HCT116 (cell line): ENCODE measurements around the gene RBM47. TPM values are rescaled to one million over a fixed set of nuclear protein-coding genes. Genes with fewer than 3 reads are reported as not detected.

Experiments
- ATAC-seq: fragments of 200-7000 bp; cut with Tn5 transposase; 2 replicates; pipeline ENCODE4 v1.9.1; 2020; ENCODE audit warnings: mild to moderate bottlenecking, moderate library complexity
- BruUV-seq: library from RNA; stranded (reverse); fragments of 400-500 nt; replicated peaks from 2 replicates; lab custom pipeline; 2021; lab: Mats Ljungman, UMichigan
- CTCF ChIA-PET: fragments of 300-600 bp; sonication (Branson Sonifier 250); formaldehyde crosslinking; loops from one replicate; lab custom pipeline; 2021; ENCODE audit warnings: antibody characterized with exemption; lab: Charles Lee
- POLR2A ChIA-PET: fragments of 300-600, 350-600 bp; sonication (Branson Sonifier 250); formaldehyde crosslinking; loops from one replicate; lab custom pipeline; 2021; ENCODE audit warnings: antibody characterized with exemption; lab: Charles Lee
- RAD21 ChIA-PET, 2 experiments: fragments of 300-600 bp; sonication (Branson Sonifier 250); formaldehyde crosslinking; loops; one replicate each; lab custom pipeline; 2023; ENCODE audit warnings: low total read pairs in 2 of 2; ENCODE audit not compliant: uncharacterized antibody in 2 of 2, unreplicated experiment in 2 of 2, low non-redundant PET in 1 of 2; lab: Charles Lee
- DNase-seq: peaks from one replicate; pipeline ENCODE4 v3.0.0-alpha.2; 2010; ENCODE audit warnings: low read depth, low spot score
- H2AFZ ChIP-seq: fragments of 200-600 bp; shearing (Covaris generic), sonication (generic); 2 replicates; pipeline ENCODE4 v1.6.1; 2017; ENCODE audit warnings: low read depth, mixed run types, mixed read lengths, antibody characterized with exemption, low read length; ENCODE audit not compliant: poor library complexity, severe bottlenecking
- H3K27ac ChIP-seq: 2 replicates; pipeline ENCODE4 v1.5.1; 2012; ENCODE audit warnings: low read depth, low read length
- H3K27me3 ChIP-seq: fragments of 200-600 bp; sonication (generic); 2 replicates; pipeline ENCODE4 v1.6.1; 2016; ENCODE audit warnings: mixed run types, low read length, mixed read lengths; ENCODE audit not compliant: insufficient read depth
- H3K36me3 ChIP-seq, 2 experiments: fragments of 200-500 bp in 1 of 2; fragments of 200-600 bp in 1 of 2; sonication (Bioruptor generic) in 1 of 2; sonication (generic) in 1 of 2; 2 replicates each; pipeline versions ENCODE4 v1.5.1 to v1.6.1; 2014 to 2016; ENCODE audit warnings: low read length in 2 of 2, inconsistent platforms in 1 of 2, mixed read lengths in 1 of 2, mixed run types in 1 of 2; ENCODE audit not compliant: insufficient read depth in 2 of 2, control insufficient read depth in 1 of 2
- H3K4me1 ChIP-seq, 2 experiments: fragments of 200-600 bp in 1 of 2; sonication (generic) in 1 of 2; 2 replicates each; pipeline versions ENCODE4 v1.5.1 to v1.6.1; 2012 to 2017; ENCODE audit warnings: low read length in 2 of 2, inconsistent platforms in 1 of 2, mild to moderate bottlenecking in 1 of 2, mixed read lengths in 1 of 2, mixed run types in 1 of 2, moderate library complexity in 1 of 2; ENCODE audit not compliant: insufficient read depth in 2 of 2, control insufficient read depth in 1 of 2
- H3K4me2 ChIP-seq: fragments of 200-600 bp; sonication (generic); 2 replicates; pipeline ENCODE4 v1.6.1; 2017; ENCODE audit warnings: mixed run types, low read length, mixed read lengths
- H3K4me3 ChIP-seq, 2 experiments: fragments of 200-600 bp in 1 of 2; sonication (generic) in 1 of 2; replicated peaks in 1 of 2; 2 replicates each; pipeline ENCODE4 v1.5.1; 2011 to 2016; ENCODE audit warnings: low read length in 2 of 2, control low read depth in 1 of 2, low read depth in 1 of 2, mild to moderate bottlenecking in 1 of 2, mixed read lengths in 1 of 2, mixed run types in 1 of 2
- H3K79me2 ChIP-seq: fragments of 200-600 bp; sonication (generic); 2 replicates; pipeline ENCODE4 v1.6.1; 2017; ENCODE audit warnings: mild to moderate bottlenecking, mixed run types, low read length, moderate library complexity, mixed read lengths; ENCODE audit not compliant: insufficient read depth
- H3K9ac ChIP-seq: fragments of 200-600 bp; sonication (generic); 2 replicates; pipeline ENCODE4 v1.6.1; 2016; ENCODE audit warnings: low read length, mixed read lengths
- H3K9me2 ChIP-seq: fragments of 200-600 bp; sonication (generic), shearing (Covaris generic); 2 replicates; pipeline ENCODE4 v1.6.1; 2017; ENCODE audit warnings: mixed run types, mild to moderate bottlenecking, moderate library complexity; ENCODE audit not compliant: insufficient read depth
- H3K9me3 ChIP-seq, 2 experiments: fragments of 200-500 bp in 1 of 2; fragments of 200-600 bp in 1 of 2; sonication (Bioruptor generic) in 1 of 2; sonication (generic) in 1 of 2; 2 replicates each; pipeline ENCODE4 v1.6.1; 2014 to 2017; ENCODE audit warnings: low read length in 2 of 2, mixed read lengths in 2 of 2, inconsistent platforms in 1 of 2, low read depth in 1 of 2, mild to moderate bottlenecking in 1 of 2, mixed run types in 1 of 2, moderate library complexity in 1 of 2; ENCODE audit not compliant: control insufficient read depth in 1 of 2, insufficient read depth in 1 of 2
- H4K20me1 ChIP-seq: fragments of 200-600 bp; sonication (generic), shearing (Covaris generic); 2 replicates; pipeline ENCODE4 v1.6.1; 2017; ENCODE audit warnings: mixed run types, mild to moderate bottlenecking, moderate library complexity; ENCODE audit not compliant: insufficient read depth
- CBX3 ChIP-seq: IDR thresholded peaks from 2 replicates; pipeline ENCODE4 v1.6.1; 2012; ENCODE audit warnings: low read depth
- CEBPB ChIP-seq: IDR thresholded peaks from 2 replicates; pipeline ENCODE4 v1.6.1; 2012; ENCODE audit warnings: low read depth
- ELF1 ChIP-seq: IDR thresholded peaks from 2 replicates; pipeline ENCODE4 v1.6.1; 2012; ENCODE audit warnings: low read depth, borderline replicate concordance
- EZH2phosphoT487 ChIP-seq: fragments of 200-600 bp; IDR thresholded peaks from 2 replicates; pipeline ENCODE4 v1.6.1; 2018; ENCODE audit warnings: antibody characterized with exemption, borderline replicate concordance
- FOSL1 ChIP-seq: IDR thresholded peaks from 2 replicates; pipeline ENCODE4 v1.6.1; 2012; ENCODE audit warnings: low read depth
- JUND ChIP-seq: IDR thresholded peaks from 2 replicates; pipeline ENCODE4 v1.6.1; 2012
- MAX ChIP-seq: IDR thresholded peaks from 2 replicates; pipeline ENCODE4 v1.6.1; 2012
- POLR2AphosphoS5 ChIP-seq: IDR thresholded peaks from 2 replicates; pipeline ENCODE4 v1.6.1; 2011; ENCODE audit warnings: mild to moderate bottlenecking, low read depth, low read length, moderate library complexity
- RAD21 ChIP-seq: IDR thresholded peaks from 2 replicates; pipeline ENCODE4 v1.6.1; 2012; ENCODE audit warnings: low read depth, mild to moderate bottlenecking
- REST ChIP-seq: IDR thresholded peaks from 2 replicates; pipeline ENCODE4 v1.6.1; 2012; ENCODE audit warnings: low read depth
- SIN3A ChIP-seq: IDR thresholded peaks from 2 replicates; pipeline ENCODE4 v1.6.1; 2012; ENCODE audit warnings: low read depth
- TCF7L2 ChIP-seq: IDR thresholded peaks from 2 replicates; pipeline ENCODE4 v1.7.0; 2011; ENCODE audit warnings: borderline replicate concordance, inconsistent platforms; ENCODE audit not compliant: insufficient read depth, insufficient read length; ENCODE audit errors: extremely low read depth
- YY1 ChIP-seq: IDR thresholded peaks from 2 replicates; pipeline ENCODE4 v1.6.1; 2011; ENCODE audit warnings: low read length, low read depth, moderate library complexity, mild to moderate bottlenecking; ENCODE audit not compliant: insufficient replicate concordance; ENCODE audit errors: extremely low read depth
- ZBTB33 ChIP-seq: IDR thresholded peaks from 2 replicates; pipeline ENCODE4 v1.6.1; 2011; ENCODE audit warnings: mild to moderate bottlenecking, low read length, moderate library complexity; ENCODE audit not compliant: insufficient replicate concordance; ENCODE audit errors: extremely low read depth
- ZFX ChIP-seq: fragments of 450-650 bp; IDR thresholded peaks from 2 replicates; pipeline ENCODE4 v1.6.1; 2017
- ZNF274 ChIP-seq: fragments of 200-500 bp; sonication (Bioruptor generic); IDR thresholded peaks from 2 replicates; pipeline ENCODE4 v1.6.1; 2014; ENCODE audit warnings: mild to moderate bottlenecking, low read depth, low read length, inconsistent platforms
- intact Hi-C: fragments of 100-400 bp; cut with micrococcal nuclease; formaldehyde crosslinking; loops from 2 replicates; pipeline ENCODE4 v1.10.0; 2022
- total RNA-seq: library from RNA; stranded (reverse); gene quantifications from one replicate; pipeline ENCODE4 v1.2.1, GENCODE V29; 2021; ENCODE audit not compliant: unreplicated experiment

The RBM47 gene
- total RNA-seq, 1 experiment from 2014 or later: 22.2 TPM

- no peak overlapping the region for H3K4me2 ChIP-seq
- no peaks in the 10 kb centered on the region for H3K27me3 ChIP-seq
- H3K4me3 ChIP-seq: no peak overlapping the region
- ChIA-PET CTCF (no interaction called here), POLR2A (no interaction called here), RAD21 (no interaction called here)
- no peaks in the 10 kb centered on the region for H3K9me2 ChIP-seq
- no peaks in the 10 kb centered on the region for H4K20me1 ChIP-seq
- H2AFZ ChIP-seq: no peak overlapping the region
- no peaks in the 10 kb centered on the region for H3K79me2 ChIP-seq
- H3K4me1 ChIP-seq: peaks cover 5 to 8% of the 10 kb centered on the region in 2 experiments; a peak in 2 of 4 replicates
- H3K27ac ChIP-seq: no peak overlapping the region
- ATAC-seq (no peak), DNase-seq (no peak)
- no peaks in the 10 kb centered on the region for H3K9me3 ChIP-seq
- intact Hi-C loops: no loop called here
- H3K9ac ChIP-seq: no peak overlapping the region
- TF ChIP-seq REST (no peak), TCF7L2 (no peak), ZBTB33 (no peak), EZH2phosphoT487 (no peak), MAX (no peak), CBX3 (no peak), CEBPB (no peak), ZNF274 (no peak), RAD21 (no peak), SIN3A (no peak), JUND (no peak), ELF1 (no peak), ZFX (no peak), YY1 (no peak), FOSL1 (no peak), POLR2AphosphoS5 (no peak)
- H3K36me3 ChIP-seq: no peaks in the 10 kb centered on the region
- no TSS peak for BruUV-seq
Observed at GRCh38 chr4:40603281-40603680, 26.4 kb downstream of the RBM47 start.
